ENCODE measurements around the gene HYCC2.
A peak's percentile ranks its signal among the peaks of the same experiment; 100 is the strongest.
"Not testable (repeated sequence)": the region's sequence is repeated elsewhere in the genome, so short reads cannot be mapped to it uniquely, and the experiment has no call there.

Gene HYCC2

DNA sequence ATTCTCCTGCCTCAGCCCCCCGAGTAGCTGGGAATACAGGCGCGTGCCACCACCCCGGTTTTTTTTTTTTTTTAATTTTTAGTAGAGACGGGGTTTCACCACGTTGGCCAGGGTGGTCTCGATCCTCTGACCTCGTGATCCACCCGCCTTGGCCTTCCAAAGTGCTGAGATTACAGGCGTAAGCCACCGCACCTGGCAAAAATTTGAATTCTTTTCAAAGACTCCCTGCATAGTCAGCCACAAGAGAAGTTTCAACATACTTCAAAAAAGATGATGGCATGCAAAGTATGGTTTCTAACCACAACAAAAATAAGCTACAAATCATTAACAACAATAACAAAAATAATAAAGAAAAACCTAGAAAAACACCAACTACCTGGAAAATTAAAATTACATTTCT lies 22.0 kb downstream of the HYCC2 start:
- H3K27ac ChIP-seq: no peak overlapping the region
- TF ChIP-seq, protein P1, sequence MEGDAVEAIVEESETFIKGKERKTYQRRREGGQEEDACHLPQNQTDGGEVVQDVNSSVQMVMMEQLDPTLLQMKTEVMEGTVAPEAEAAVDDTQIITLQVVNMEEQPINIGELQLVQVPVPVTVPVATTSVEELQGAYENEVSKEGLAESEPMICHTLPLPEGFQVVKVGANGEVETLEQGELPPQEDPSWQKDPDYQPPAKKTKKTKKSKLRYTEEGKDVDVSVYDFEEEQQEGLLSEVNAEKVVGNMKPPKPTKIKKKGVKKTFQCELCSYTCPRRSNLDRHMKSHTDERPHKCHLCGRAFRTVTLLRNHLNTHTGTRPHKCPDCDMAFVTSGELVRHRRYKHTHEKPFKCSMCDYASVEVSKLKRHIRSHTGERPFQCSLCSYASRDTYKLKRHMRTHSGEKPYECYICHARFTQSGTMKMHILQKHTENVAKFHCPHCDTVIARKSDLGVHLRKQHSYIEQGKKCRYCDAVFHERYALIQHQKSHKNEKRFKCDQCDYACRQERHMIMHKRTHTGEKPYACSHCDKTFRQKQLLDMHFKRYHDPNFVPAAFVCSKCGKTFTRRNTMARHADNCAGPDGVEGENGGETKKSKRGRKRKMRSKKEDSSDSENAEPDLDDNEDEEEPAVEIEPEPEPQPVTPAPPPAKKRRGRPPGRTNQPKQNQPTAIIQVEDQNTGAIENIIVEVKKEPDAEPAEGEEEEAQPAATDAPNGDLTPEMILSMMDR (conservative IDR thresholded peaks at IDR 0.05): no peak

DNA sequence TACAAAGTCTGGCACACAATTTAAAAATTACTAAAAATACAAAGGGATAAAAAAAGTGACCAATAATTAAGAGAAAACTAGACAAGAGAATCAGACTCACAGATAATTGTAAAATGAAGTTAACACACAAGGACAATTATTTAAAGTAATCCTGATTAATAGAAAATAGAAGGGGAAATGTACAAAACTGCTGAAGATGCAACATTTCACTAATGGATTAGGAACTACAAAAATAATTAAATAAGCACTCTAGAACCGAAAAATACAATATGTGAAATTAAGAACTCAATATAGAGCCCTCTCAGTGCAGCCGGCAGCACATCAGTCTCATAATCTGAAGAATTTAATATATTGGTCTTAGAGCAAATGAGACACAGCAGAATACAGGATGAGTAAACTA lies 24.6 kb downstream of the HYCC2 start:
- TF ChIP-seq, protein P1 (conservative IDR thresholded peaks at IDR 0.05): no peak

DNA sequence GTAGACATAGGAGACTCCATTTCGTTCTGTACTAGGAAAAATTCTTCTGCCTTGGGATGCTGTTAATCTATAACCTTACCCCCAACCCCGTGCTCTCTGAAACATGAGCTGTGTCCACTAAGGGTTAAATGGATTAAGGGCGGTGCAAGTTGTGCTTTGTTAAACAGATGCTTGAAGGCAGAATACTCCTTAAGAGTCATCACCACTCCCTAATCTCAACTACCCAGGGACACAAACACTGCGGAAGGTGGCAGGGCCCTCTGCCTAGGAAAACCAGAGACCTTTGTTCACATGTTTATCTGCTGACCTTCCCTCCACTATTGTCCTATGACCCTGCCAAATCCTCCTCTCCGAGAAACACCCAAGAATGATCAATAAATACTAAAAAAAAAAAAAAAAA lies 28.4 kb downstream of the HYCC2 start:
- not testable (repeated sequence) for H3K27ac ChIP-seq

More for the DNA sequence above, 24.6 kb downstream of the HYCC2 start:
- H3K27ac ChIP-seq: no peak overlapping the region

DNA sequence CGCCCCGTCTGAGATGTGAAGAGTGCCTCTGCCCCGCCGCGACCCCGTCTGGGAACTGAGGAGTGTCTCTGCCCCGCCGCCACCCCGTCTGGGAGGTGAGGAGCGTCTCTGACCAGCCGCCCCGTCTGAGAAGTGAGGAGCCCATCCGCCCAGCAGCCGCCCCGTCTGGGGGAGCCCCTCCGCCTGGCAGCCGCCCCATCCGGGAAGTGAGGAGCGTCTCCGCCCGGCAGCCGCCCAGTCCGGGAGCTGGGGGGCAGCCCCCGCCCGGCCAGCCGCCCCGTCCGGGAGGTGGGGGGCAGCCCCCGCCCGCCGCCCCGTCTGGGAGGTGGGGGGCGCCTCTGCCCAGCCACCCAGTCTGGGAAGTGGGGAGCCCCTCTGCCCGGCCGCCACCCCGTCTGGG lies 29.0 kb downstream of the HYCC2 start:
- H3K27ac ChIP-seq: not testable (repeated sequence)

DNA sequence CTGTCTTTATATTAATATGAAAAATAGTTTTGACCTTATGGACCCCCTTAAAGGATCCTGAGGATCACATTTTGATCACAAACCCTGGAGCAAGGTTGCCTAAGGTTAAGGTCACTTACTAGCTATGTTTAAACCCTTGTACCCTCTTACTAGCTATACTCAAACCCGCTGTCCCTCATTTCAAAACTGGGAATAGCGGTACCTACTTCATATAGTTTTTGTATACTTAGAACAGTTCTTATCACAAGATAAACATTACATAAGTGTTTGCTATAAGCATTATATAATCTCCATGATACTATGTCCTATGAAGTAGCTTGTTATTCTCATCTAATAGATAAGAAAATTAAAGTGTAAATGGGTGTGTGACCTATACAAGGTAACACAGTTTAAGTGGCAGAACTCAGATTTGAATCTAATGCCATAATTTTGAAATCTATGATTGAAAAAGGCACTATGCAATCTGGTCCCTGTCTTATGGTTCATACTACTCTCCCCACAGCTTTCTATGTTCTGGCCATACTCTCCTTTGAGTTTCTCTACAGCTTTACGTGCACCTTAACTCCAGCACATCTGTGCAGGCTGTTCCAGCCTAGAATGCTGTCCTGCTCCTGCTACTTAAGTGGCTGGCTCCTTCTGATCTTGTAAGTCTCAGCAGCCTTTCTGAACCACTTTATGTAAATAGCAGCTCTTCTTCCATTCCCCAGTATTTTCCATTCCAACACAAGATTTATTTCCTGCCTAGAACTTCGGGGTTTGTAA lies 30.4 kb downstream of the HYCC2 start:
- H3K27ac ChIP-seq: no peak overlapping the region; the same call in 1 of the 2 replicates
- TF ChIP-seq, protein P1 (conservative IDR thresholded peaks at IDR 0.05): no peak

DNA sequence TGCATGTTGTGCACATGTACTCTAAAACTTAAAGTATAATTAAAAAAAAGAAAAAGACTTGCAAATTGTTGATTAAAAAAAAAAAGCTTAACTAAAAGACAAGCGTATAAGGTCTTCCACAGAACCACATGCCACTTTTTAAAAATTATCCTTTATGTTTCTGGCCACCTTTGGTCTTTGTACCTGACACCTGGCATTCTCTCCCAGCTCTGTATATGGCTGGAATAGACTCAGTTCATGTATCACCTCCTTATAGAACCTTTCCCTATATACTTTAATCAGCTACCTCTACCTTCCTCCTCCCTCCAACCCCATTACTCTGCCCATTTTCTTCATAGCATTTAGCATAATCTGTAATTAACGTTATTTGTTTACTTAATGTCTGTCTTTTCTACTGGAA lies 32.6 kb downstream of the HYCC2 start:
- H3K27ac ChIP-seq: no peak overlapping the region
- TF ChIP-seq, protein P1 (conservative IDR thresholded peaks at IDR 0.05): no peak

DNA sequence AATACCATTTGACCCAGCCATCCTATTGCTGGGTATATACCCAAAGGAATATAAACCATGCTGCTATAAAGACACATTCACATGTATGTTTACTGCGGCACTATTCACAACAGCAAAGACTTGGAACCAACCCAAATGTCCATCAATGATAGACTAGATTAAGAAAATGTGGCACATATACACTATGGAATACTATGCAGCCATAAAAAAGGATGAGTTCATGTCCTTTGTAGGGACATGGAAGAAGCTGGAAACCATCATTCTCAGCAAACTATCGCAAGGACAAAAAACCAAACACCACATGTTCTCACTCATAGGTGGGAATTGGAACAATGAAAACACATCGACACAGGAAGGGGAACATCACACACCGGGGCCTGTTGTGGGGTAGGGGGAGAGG lies 33.1 kb downstream of the HYCC2 start:
- not testable (repeated sequence) for H3K27ac ChIP-seq

DNA sequence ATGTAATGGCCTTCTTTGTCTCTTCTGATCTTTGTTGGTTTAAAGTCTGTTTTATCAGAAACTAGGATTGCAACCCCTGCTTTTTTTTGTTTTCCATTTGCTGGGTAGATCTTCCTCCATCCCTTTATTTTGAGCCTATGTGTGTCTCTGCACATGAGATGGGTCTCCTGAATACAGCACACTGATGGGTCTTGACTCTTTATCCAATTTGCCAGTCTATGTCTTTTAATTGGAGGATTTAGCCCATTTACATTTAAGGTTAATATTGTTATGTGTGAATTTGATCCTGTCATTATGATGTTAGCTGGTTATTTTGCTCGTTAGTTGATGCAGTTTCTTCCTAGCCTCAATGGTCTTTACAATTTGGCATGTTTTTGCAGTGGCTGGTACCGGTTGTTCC lies 37.1 kb downstream of the HYCC2 start:
- not testable (repeated sequence) for H3K27ac ChIP-seq

DNA sequence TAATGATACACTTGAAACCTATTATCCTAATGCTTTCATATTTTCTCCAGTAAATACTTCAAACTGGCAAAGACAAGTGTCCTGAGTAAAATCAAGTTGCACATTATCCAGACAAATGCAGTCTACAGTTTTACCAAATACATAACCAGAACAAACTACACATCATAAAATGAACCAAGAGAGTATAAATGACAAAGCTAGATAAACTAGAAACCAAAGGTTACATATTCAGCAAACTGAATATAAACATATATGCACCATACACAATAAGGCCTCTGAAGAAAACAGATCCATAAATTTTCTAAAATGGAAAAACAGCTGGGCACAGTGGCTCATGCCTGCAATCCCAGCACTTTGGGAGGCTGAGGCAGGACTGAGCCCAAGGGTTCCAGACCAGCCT lies 47.0 kb downstream of the HYCC2 start:
- H3K27ac ChIP-seq: no peak overlapping the region
- TF ChIP-seq, protein P1 (conservative IDR thresholded peaks at IDR 0.05): no peak

DNA sequence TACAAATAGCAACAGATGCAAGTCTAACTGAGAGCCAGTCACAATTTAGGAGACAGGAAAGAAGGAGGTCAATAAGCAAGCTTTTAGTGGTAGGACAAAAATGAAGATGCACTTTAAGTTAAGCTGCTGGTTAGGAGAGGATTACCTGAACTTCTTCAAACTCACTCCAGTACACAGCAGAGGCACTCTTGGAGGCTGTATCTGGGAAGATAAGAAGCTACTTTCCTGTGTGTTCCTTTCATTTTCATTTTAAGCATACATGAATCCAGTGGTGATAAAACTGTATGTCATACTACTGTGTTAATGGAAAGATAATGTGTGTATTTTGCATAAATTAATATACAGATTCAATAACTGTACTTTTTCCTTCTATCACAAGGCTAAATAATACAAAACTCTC lies 49.6 kb downstream of the HYCC2 start:
- TF ChIP-seq, protein P1 (conservative IDR thresholded peaks at IDR 0.05): no peak
- peak overlapping the region; percentile 57 for H3K27ac ChIP-seq

Data from VCaP (cell line).